ENCODE data around the gene CCDC116.
"Not testable (repeated sequence)": the region's sequence is repeated elsewhere in the genome, so short reads cannot be mapped to it uniquely, and the experiment has no call there.

CCDC116 gene

GRCh38 chr22:21672107-21672629 lies 39.6 kb downstream of the CCDC116 start:
- peaks cover 53% of the 10 kb centered on the region for H3K36me3 ChIP-seq
- H3K27me3 ChIP-seq: no peaks in the 10 kb centered on the region

GRCh38 chr22:21673534-21674321 lies 41.2 kb downstream of the CCDC116 start:
- no peak for DNase-seq
- TF ChIP-seq CTCF (IDR thresholded peaks at IDR 0.05; ENCODE audit: low read depth, low read length): no peak
- H3K36me3 ChIP-seq: peaks cover 53% of the 10 kb centered on the region
- no peaks in the 10 kb centered on the region for H3K27me3 ChIP-seq
- no peak overlapping the region for H3K4me3 ChIP-seq (ENCODE audit: low read depth, low read length)
- no peaks in the 10 kb centered on the region for H3K4me1 ChIP-seq
- no peaks in the 10 kb centered on the region for H3K9me3 ChIP-seq

More at GRCh38 chr22:21672107-21672629, 39.6 kb downstream of the CCDC116 start:
- no peak for DNase-seq
- H3K9me3 ChIP-seq: no peaks in the 10 kb centered on the region
- no peaks in the 10 kb centered on the region for H3K4me1 ChIP-seq
- H3K4me3 ChIP-seq (ENCODE audit: low read depth, low read length): no peak overlapping the region
- TF ChIP-seq CTCF (IDR thresholded peaks at IDR 0.05; ENCODE audit: low read depth, low read length): no peak

GRCh38 chr22:21674638-21675245 lies 42.2 kb downstream of the CCDC116 start:
- Histone ChIP-seq H3K4me1 (no peaks in the 10 kb centered on the region), H3K4me3 (ENCODE audit: low read depth, low read length) (no peak overlapping the region), H3K9me3 (no peaks in the 10 kb centered on the region), H3K27me3 (no peaks in the 10 kb centered on the region), H3K36me3 (peaks cover 53% of the 10 kb centered on the region)
- no peak for DNase-seq
- TF ChIP-seq CTCF (IDR thresholded peaks at IDR 0.05; ENCODE audit: low read depth, low read length): no peak

- Histone ChIP-seq H3K4me1 (no peaks in the 10 kb centered on the region), H3K27me3 (no peaks in the 10 kb centered on the region), H3K36me3 (peaks cover 33% of the 10 kb centered on the region), H3K4me3 (ENCODE audit: low read depth, low read length) (no peak overlapping the region), H3K9me3 (no peaks in the 10 kb centered on the region)
- no peak for TF ChIP-seq CTCF (IDR thresholded peaks at IDR 0.05; ENCODE audit: low read depth, low read length)
- no peak for DNase-seq
Observed at GRCh38 chr22:21677606-21678443, 45.3 kb downstream of the CCDC116 start.

- DNase-seq; H3K9me3 ChIP-seq; H3K4me1 ChIP-seq; H3K4me3 ChIP-seq (ENCODE audit: low read depth, low read length); H3K27me3 ChIP-seq: not testable (repeated sequence)
- peaks cover 23% of the 10 kb centered on the region for H3K36me3 ChIP-seq
Observed at GRCh38 chr22:21678842-21679241, 46.3 kb downstream of the CCDC116 start.

- Histone ChIP-seq H3K4me3 (ENCODE audit: low read depth, low read length) (no peak overlapping the region), H3K9me3 (no peaks in the 10 kb centered on the region), H3K36me3 (peaks cover 18% of the 10 kb centered on the region), H3K27me3 (no peaks in the 10 kb centered on the region), H3K4me1 (no peaks in the 10 kb centered on the region)
- no peak for DNase-seq
- TF ChIP-seq CTCF (IDR thresholded peaks at IDR 0.05; ENCODE audit: low read depth, low read length): no peak
Observed at GRCh38 chr22:21679383-21679782, 46.8 kb downstream of the CCDC116 start.
